Measurements from ENCODE around the gene DENND1C.

GRCh38 chr19:6421075-6422014 is 60.2 kb downstream of the DENND1C start:
- TF ChIP-seq CTCF (conservative IDR thresholded peaks at IDR 0.05; ENCODE audit: low read depth in 2 of 2) (no peak), REST (IDR thresholded peaks at IDR 0.05; ENCODE audit: unreplicated experiment) (no peak), EZH2phosphoT487 (IDR thresholded peaks at IDR 0.05; ENCODE audit: unreplicated experiment) (no peak), EZH2 (IDR thresholded peaks at IDR 0.05; ENCODE audit: low read depth, unreplicated experiment) (no peak), CREB1 (CRISPR knock-in tag; IDR thresholded peaks at IDR 0.05; ENCODE audit: low read depth) (no peak), POLR2AphosphoS5 (IDR thresholded peaks at IDR 0.05; ENCODE audit: low read depth) (no peak), JUNB (IDR thresholded peaks at IDR 0.05; ENCODE audit: unreplicated experiment) (no peak), ETS1 (IDR thresholded peaks at IDR 0.05) (no peak), ZNF331 (CRISPR knock-in tag; IDR thresholded peaks at IDR 0.05; ENCODE audit: low read depth) (no peak)
